Forelimb muscle (tissue), 1 donor: ENCODE data around the gene MACROD1. TPM values are rescaled to one million over a fixed set of nuclear protein-coding genes. Genes with fewer than 3 reads are reported as not detected.
"Not testable (repeated sequence)": the region's sequence is repeated elsewhere in the genome, so short reads cannot be mapped to it uniquely, and the experiment has no call there.

Source experiments
- DNase-seq: peaks from one replicate; pipeline ENCODE4 v3.0.0-alpha.2; 2013; ENCODE audit warnings: low read depth
- polyA plus RNA-seq: library from polyadenylated mRNA; unstranded; fragments of 120-200 nt; gene quantifications from one replicate; pipeline ENCODE4 v1.2.1, GENCODE V29; 2013; ENCODE audit not compliant: insufficient read length

The MACROD1 gene
- polyA plus RNA-seq, 1 donor = 68.0 TPM

- DNase-seq = no peak
Measured at GRCh38 chr11:63999349-64000025, 166.4 kb downstream of the MACROD1 start.

GRCh38 chr11:63998558-63999348 is 167.2 kb downstream of the MACROD1 start:
- no peak for DNase-seq

- DNase-seq = no peak
Measured at GRCh38 chr11:63997801-63998337, 168.0 kb downstream of the MACROD1 start.

- no peak for DNase-seq
Measured at GRCh38 chr11:63997104-63997700, 168.7 kb downstream of the MACROD1 start.

GRCh38 chr11:63996512-63996911 is 169.4 kb downstream of the MACROD1 start:
- no peak for DNase-seq

GRCh38 chr11:63993993-63994392 is 171.9 kb downstream of the MACROD1 start:
- DNase-seq = no peak

- no peak for DNase-seq
Measured at GRCh38 chr11:63993100-63993499, 172.8 kb downstream of the MACROD1 start.

- DNase-seq = no peak
Measured at GRCh38 chr11:63991558-63991957, 174.4 kb downstream of the MACROD1 start.

- no peak for DNase-seq
Measured at GRCh38 chr11:63986932-63987513, 178.9 kb downstream of the MACROD1 start.

GRCh38 chr11:63986156-63986931 is 179.6 kb downstream of the MACROD1 start, which contains the start of gene OTUB1:
OTUB1 (plus strand) TSS chr11:63986438; CDS start chr11:63986457, 19 bp downstream.
- peak; percentile 62 for DNase-seq

- DNase-seq = no peak
Measured at GRCh38 chr11:63985812-63986155, 180.1 kb downstream of the MACROD1 start.

- DNase-seq = no peak
Measured at GRCh38 chr11:63979426-63979825, 186.5 kb downstream of the MACROD1 start.

GRCh38 chr11:63978551-63979239 is 187.2 kb downstream of the MACROD1 start:
- no peak for DNase-seq

- peak; percentile 100 for DNase-seq
Measured at GRCh38 chr11:63974259-63975143, 191.4 kb downstream of the MACROD1 start, which contains the start of gene COX8A. COX8A (plus strand) TSS chr11:63974620; CDS start chr11:63974681, 61 bp downstream.

- DNase-seq = not testable (repeated sequence)
Measured at GRCh38 chr11:63973912-63974258, 192.0 kb downstream of the MACROD1 start.

- no peak for DNase-seq
Measured at GRCh38 chr11:63970902-63971301, 195.0 kb downstream of the MACROD1 start.

GRCh38 chr11:63969461-63969860 is 196.5 kb downstream of the MACROD1 start:
- DNase-seq = no peak

- DNase-seq = no peak
Measured at GRCh38 chr11:63966444-63966843, 199.5 kb downstream of the MACROD1 start.

GRCh38 chr11:63963895-63964294 is 202.0 kb downstream of the MACROD1 start:
- DNase-seq = not testable (repeated sequence)
